ENCODE results near the gene CFAP46.
"Not testable (repeated sequence)": the region's sequence is repeated elsewhere in the genome, so short reads cannot be mapped to it uniquely, and the experiment has no call there.

Gene CFAP46

DNA sequence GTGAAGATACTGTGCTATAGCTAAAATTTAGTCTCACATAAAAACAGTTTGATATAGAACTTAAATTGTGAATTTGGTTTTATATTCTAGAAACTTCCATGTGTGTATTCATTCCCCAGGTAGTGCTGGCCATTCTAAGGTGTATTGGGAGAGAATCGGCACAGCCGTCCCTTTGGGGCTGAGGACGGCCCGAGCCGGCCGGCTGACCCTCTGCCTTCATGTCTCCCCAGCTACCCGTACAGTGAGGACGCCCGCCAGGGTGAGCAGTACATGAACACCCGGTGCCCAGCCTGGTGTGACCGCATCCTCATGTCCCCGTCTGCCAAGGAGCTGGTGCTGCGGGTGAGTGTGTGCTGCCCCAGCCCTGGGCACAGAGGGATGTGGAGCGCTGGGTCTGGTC, 164.9 kb downstream of the CFAP46 start:
- DNase-seq = no peak

GRCh38 chr10:132776821-132777220, 165.5 kb downstream of the CFAP46 start:
- no peak for DNase-seq

GRCh38 chr10:132776186-132776585, 166.2 kb downstream of the CFAP46 start:
- DNase-seq = no peak

DNA sequence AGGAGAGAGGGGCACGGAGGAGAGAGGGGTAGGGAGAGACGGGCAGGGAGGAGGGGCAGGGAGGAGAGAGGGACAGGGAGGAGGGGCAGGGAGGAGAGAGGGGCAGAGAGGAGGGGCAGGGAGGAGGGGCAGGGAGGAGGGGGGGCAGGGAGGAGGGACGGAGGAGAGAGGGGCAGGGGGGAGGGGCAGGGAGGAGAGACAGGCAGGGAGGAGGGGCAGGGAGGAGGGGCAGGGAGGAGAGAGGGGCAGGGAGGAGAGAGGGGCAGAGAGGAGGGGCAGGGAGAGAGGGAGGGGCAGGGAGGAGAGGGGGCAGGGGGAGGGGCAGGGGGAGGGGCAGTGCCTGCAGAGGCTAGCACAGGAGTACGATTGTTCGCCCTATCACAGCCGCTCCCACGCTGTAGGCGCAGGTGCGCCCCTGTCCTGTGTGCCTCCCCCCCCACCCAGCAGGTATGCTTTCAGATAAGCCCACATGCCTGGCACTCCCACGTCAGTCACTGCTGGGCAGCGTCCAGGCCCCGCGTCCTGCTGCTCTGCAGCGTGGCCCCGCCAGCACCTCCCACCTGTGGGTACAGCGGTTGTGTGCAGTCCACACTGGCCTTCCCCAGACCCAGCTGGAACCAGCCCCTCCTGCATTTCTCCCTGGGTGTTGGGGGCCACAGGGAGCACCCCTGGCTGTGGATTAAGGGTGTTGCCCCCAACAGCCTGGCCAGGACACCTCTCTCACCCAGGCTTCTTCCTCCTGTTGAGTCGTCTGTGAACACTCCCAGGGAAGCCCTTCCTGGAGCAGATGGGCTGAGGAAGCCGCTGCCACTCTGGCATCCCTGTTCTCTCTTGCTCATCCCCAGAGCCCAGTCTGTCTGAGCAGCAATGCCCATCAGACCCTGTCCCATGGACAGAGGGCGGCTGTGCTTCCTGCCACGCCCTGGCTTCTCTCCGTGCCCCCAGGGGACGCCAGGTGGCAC, 167.2 kb downstream of the CFAP46 start:
- peak in 53 of 58 donors; percentile 9 to 100 (median 84) for DNase-seq

DNA sequence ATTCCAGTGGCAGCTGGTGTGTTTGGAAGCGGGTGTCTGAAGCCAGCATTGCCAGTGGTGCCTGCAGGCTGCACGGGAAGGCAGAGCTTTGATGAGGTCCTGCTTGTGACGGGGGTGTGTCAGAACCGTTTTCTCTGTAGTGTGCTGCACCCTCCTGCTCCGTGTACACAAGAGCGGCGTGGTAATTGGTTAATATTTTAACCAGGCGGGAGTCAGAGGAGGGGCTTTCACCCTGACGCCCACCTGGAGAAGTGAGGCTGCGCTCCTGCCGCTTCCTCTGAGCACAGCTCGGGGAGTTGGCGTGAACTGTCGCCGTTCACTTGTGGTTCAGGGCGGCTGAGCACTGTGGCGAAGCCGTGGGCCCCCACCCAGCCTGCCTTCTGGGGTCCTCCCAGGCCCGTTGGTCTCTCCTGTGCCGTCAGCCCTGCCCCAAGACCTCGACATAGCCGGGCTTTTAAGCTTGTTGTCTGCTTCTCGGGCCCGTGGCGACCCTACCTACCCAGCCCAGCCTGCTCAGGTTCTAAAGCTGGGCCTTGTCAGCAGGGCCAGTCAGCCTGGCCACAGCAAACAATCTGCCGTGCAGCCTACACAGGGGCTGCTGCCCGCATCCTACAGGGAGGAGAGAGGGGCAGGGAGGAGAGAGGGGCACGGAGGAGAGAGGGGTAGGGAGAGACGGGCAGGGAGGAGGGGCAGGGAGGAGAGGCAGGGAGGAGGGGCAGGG, 168.0 kb downstream of the CFAP46 start:
- DNase-seq = peak in 1 of 58 donors; percentile 67

DNA sequence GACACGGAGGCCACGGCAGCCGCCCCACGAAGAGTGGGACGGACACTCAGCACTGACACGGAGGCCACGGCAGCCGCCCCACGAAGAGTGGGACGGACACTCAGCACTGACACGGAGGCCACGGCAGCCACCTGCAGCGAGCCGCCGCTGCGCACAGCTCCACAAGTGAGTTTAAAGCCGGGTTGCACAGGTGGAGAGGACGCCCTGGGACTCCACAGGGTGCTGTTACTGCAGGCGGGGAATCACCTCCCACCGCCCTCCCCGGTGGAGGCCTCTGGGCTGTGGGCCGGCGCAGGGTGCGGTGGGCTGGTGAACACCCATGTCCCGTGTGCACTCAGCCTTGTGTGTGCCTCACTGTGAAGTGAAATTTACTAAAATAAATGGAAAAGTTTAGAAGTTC, 169.6 kb downstream of the CFAP46 start:
- not testable (repeated sequence) for DNase-seq

- DNase-seq = no peak
These were observed 172.0 kb downstream of the CFAP46 start for GRCh38 chr10:132770061-132771021.

DNA sequence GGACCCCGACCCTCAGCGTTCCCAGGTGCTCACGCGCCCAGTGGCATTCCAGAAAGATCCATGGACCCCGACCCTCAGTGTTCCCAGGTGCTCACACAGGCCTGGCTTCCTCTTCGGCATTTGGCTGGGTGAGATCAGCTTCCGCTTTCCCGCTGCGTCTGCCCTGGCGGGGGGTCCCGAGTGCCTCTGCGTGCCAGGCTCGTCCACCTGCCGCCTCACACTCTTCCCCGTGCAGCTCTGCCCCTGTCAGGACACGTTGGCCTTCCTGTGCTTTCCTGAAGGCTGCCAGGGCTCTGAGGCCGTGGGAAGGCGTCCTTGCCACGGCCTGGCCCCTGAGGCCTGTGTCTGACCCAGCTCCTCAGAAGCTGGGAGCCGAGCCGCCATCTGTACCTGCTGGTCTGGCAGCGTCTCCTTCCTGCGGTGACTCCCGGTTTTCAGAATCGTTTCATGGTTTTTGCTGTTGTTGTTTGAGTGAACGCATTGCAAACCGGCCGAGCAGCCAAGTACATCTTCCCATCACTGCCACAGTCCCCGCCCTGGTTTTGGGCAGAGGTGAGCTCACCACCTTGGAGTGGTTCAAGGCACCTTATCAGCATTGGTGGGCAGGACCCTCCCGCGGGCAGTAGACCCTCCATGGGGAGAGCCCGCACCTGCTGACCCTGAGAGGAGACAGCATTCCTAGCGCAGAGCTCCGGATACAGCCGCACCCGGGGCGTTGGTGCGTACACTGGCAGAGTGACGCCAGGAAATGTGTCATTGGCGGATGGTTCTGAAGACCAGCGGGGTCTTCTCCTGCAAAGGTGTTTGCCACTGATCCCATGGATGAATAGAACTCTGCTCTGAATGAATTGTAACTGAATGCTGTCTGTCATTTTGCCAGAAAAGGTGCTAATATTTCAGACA, 173.8 kb downstream of the CFAP46 start:
- DNase-seq = no peak

DNA sequence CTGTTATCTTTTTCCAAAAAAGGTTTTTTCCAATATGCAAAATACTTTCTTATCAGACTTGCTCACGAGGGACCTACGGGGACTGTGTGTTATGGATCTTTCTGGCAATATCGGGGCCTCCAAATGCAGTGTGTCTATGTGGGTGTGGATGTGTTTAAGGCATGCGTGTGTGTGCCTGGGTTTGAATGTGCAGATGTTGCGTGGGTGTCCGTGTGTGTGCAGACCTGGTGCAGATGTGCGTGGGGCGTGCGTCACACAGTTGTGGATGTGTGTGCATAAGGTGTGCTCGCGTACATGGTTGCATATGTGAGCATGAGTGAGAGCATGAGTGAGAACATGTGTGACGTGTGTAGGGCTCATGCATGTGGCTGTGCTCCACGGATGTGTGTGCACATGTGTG, 176.1 kb downstream of the CFAP46 start:
- no peak for DNase-seq

- DNase-seq = peak in 20 of 58 donors; percentile 17 to 70 (median 48)
These were observed 176.9 kb downstream of the CFAP46 start for GRCh38 chr10:132765435-132765834.

DNA sequence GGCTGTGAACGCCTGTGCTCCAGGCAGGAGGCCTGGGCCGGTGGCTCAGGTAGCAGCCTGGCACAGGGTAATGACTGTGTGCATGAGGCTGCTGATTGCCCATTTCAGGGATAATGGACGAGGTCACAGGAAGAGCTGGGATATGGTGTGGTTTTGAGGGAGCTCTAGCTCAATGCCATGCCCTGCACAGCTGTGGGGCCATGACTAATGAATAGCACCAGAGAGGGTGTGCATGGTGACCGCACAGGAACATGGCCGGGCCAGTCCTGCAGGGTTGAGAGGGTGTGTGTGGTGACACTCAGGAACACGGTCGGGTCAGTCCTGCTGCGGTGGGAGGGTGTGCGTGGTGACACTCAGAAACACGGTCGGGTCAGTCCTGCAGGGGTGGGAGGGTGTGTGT, 178.3 kb downstream of the CFAP46 start:
- DNase-seq = no peak

- DNase-seq = no peak
These were observed 178.8 kb downstream of the CFAP46 start for GRCh38 chr10:132763545-132763944.

- peak in 16 of 58 donors; percentile 26 to 66 (median 40) for DNase-seq
These were observed 180.1 kb downstream of the CFAP46 start for GRCh38 chr10:132762267-132762666.

DNA sequence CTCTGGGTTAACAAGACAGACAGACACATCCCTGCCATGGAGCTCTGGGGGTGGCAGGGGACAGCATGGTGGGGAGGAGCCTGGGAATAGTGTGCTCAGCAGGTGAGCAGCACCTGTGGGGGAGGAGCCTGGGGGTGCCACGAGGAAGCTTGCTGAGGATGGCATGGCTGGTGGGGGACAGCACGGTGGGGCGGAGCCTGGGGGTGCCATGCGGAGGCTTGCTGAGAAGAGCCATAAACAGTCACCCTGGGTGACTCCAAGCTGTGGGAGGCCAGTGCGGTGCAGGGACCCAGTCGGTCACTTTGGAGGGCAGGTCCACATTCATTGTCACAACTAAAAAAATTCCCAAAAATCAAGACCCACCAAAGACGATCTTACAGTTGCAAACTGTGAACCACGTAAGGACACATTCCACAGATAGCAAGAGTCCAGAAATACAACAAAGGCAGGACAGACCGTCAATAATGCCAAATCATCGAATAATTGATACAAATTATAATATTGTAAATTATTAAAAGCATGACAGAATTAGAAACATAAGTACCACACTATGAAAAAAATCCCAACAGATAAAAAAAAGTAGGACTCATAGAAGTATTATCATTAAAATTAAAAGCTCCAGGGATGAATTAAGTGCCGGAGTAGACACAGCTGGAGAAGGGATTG, 180.8 kb downstream of the CFAP46 start:
- DNase-seq = no peak

DNA sequence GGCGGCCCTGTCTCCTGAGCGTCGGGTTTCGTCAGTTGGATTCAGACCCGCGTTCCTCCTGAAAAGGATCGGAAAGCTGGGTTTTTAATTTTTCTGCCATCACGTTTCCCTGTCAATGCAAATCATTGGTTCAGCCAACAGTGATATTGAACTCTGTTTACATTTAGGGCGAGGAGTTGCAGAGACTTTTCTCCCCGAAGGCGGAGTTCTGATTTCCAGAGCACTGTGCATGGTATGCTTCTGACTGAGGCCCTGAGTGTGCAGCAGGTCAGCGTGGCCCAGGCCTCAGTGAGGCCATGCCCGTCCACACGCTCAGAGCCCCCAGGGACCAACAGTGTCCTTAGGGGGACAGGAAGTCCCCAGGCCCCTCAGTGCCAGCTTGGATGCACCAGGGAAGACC, 183.5 kb downstream of the CFAP46 start:
- no peak for DNase-seq

Measured in anterior cingulate cortex (tissue), 58 donors.